Measurements from ENCODE around the gene DAPK1.
A peak's percentile ranks its signal among the peaks of the same experiment; 100 is the strongest.

DAPK1 gene

DNA sequence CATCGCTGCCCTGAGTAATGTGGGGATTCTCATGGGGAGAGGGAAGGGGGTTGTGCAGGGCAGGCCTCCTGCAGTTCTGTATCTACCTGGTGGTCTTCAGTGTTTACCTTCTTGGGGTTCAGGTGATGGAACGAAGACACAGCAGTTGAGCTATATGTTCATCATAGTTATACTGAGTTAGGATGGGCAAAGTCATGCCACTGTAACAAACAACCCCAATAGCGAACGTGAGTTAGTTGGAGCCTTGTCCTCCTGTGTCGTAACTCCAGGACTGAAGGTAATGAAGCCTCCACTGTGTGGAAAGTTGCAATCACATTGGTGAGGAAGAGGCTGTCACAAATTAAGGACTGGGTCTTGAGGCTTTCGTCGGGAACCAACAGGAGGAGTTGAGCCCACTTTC is 64.4 kb downstream of the DAPK1 start:
- H3K27me3 ChIP-seq (ENCODE audit: low read depth, low read length), result no peaks in the 10 kb centered on the region
- peaks cover 18 to 40% of the 10 kb centered on the region in 2 donors for H3K4me1 ChIP-seq (ENCODE audit: control insufficient read depth in 1 of 2, insufficient read depth in 2 of 2, low read length in 2 of 2)
- no peak overlapping the region for H3K27ac ChIP-seq (ENCODE audit: low read length)
- no peak overlapping the region for H3K4me3 ChIP-seq (ENCODE audit: low read depth in 1 of 2, low read length in 2 of 2)
- no peaks in the 10 kb centered on the region for H3K36me3 ChIP-seq (ENCODE audit: control insufficient read depth in 1 of 2, insufficient read depth in 2 of 2, low read length in 2 of 2)
- no peaks in the 10 kb centered on the region for H3K9me3 ChIP-seq (ENCODE audit: control insufficient read depth in 1 of 2, low read length in 2 of 2)

DNA sequence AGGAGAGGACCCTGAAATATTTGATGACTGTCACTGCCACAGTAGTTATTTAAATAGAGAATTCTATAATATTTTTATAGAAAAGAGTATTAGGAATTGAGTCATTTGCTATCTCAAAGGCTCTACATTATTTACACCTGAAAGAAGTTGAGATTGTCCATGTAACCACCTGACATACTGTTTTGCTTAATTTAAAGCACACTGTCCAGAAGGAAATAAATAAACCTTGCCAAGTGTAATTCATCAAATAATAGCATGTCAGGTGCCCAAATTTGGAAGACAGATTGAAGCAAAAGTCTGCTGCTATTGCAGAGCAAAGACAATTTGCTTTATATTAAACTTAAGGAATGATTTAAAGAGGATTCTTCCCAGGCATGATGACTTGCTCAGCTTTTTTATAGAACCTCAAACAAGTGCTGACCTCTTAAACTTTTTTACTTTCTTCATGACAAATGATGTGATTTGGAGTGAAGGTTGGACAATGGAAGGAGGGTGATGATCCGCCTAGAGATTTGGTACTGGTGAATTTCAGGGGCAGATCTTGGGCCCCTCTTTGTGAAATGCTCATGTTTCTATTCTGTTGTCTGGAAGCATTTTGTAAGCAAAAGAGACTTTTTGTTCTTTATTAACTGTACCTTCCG is 65.0 kb downstream of the DAPK1 start:
- Histone ChIP-seq H3K27me3 (ENCODE audit: low read depth, low read length) (no peaks in the 10 kb centered on the region), H3K36me3 (ENCODE audit: control insufficient read depth in 1 of 2, insufficient read depth in 2 of 2, low read length in 2 of 2) (no peaks in the 10 kb centered on the region), H3K9me3 (ENCODE audit: control insufficient read depth in 1 of 2, low read length in 2 of 2) (no peaks in the 10 kb centered on the region), H3K4me1 (ENCODE audit: control insufficient read depth in 1 of 2, insufficient read depth in 2 of 2, low read length in 2 of 2) (peaks cover 24 to 37% of the 10 kb centered on the region in 2 donors), H3K4me3 (ENCODE audit: low read depth in 1 of 2, low read length in 2 of 2) (no peak overlapping the region), H3K27ac (ENCODE audit: low read length) (no peak overlapping the region)

DNA sequence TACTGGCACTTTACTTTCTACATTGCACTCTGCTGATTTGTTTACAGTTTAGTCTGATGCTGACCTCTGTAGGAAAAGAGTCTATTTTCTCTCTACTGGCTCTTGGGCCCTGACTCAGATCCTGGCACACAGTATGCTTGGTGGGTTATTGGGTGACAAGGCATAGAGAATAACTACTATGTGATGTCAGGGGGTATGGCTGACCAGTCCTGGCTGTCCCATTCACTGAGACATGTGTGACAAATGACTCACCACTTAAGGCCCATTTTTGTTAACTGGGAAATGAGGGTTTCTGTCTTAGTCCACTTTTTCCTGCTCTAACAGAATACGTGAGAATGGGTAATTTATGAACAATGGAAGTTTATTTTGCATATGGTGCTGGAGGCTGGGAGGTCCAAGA is 66.4 kb downstream of the DAPK1 start:
- H3K4me1 ChIP-seq (ENCODE audit: control insufficient read depth in 1 of 2, insufficient read depth in 2 of 2, low read length in 2 of 2), result peaks cover 27 to 44% of the 10 kb centered on the region in 2 donors
- H3K36me3 ChIP-seq (ENCODE audit: control insufficient read depth in 1 of 2, insufficient read depth in 2 of 2, low read length in 2 of 2), result no peaks in the 10 kb centered on the region
- H3K9me3 ChIP-seq (ENCODE audit: control insufficient read depth in 1 of 2, low read length in 2 of 2), result no peaks in the 10 kb centered on the region
- no peak overlapping the region for H3K4me3 ChIP-seq (ENCODE audit: low read depth in 1 of 2, low read length in 2 of 2)
- H3K27ac ChIP-seq (ENCODE audit: low read length), result no peak overlapping the region
- no peaks in the 10 kb centered on the region for H3K27me3 ChIP-seq (ENCODE audit: low read depth, low read length)

DNA sequence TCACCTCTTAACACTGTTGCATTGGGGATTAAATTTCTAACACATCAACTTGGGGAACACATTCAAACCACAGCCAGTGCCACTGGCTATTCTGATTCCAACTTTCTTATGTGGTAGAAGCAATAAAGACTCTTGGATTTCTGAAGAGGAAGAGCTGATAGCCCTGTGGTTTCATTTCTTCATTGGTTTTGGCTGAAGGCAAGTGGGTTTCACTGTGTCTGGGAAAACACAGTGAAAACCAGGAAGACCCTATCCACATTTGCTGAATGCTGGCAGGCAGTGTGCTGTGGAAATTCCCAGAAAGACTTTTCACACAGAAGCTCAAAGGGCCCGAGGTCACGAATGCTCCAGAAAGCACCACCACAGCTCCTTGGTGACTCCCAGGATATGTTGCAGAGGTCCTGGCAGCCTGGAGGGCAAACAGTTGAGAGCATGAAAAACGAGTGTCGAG is 67.1 kb downstream of the DAPK1 start:
- no peaks in the 10 kb centered on the region for H3K36me3 ChIP-seq (ENCODE audit: control insufficient read depth in 1 of 2, insufficient read depth in 2 of 2, low read length in 2 of 2)
- H3K4me3 ChIP-seq (ENCODE audit: low read depth in 1 of 2, low read length in 2 of 2), result no peak overlapping the region
- no peaks in the 10 kb centered on the region for H3K9me3 ChIP-seq (ENCODE audit: control insufficient read depth in 1 of 2, low read length in 2 of 2)
- peaks cover 34 to 51% of the 10 kb centered on the region in 2 donors for H3K4me1 ChIP-seq (ENCODE audit: control insufficient read depth in 1 of 2, insufficient read depth in 2 of 2, low read length in 2 of 2)
- H3K27ac ChIP-seq (ENCODE audit: low read length), result no peak overlapping the region
- H3K27me3 ChIP-seq (ENCODE audit: low read depth, low read length), result no peaks in the 10 kb centered on the region

DNA sequence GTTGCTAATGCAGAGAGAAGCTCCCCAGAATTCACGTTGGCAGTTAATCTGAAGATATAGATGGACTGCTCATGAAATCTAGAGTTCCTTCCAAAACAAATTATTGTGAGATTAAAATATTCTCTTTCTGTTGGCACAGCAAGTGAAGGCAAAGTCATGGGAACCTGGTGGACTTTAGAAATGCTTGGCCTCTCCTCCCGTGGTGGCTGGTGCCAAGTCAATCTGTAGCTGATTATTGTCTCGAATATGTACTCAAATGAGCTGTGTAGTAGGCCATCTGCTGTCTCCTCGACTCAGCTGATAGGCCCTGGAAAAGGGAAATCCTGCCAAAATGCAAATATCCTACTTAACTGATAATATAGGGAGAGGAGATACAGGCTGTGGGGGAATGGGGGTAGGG is 69.3 kb downstream of the DAPK1 start:
- Histone ChIP-seq H3K27me3 (ENCODE audit: low read depth, low read length) (no peaks in the 10 kb centered on the region), H3K36me3 (ENCODE audit: control insufficient read depth in 1 of 2, insufficient read depth in 2 of 2, low read length in 2 of 2) (no peaks in the 10 kb centered on the region), H3K4me3 (ENCODE audit: low read depth in 1 of 2, low read length in 2 of 2) (no peak overlapping the region), H3K27ac (ENCODE audit: low read length) (no peak overlapping the region), H3K4me1 (ENCODE audit: control insufficient read depth in 1 of 2, insufficient read depth in 2 of 2, low read length in 2 of 2) (peaks cover 47 to 62% of the 10 kb centered on the region in 2 donors), H3K9me3 (ENCODE audit: control insufficient read depth in 1 of 2, low read length in 2 of 2) (no peaks in the 10 kb centered on the region)

DNA sequence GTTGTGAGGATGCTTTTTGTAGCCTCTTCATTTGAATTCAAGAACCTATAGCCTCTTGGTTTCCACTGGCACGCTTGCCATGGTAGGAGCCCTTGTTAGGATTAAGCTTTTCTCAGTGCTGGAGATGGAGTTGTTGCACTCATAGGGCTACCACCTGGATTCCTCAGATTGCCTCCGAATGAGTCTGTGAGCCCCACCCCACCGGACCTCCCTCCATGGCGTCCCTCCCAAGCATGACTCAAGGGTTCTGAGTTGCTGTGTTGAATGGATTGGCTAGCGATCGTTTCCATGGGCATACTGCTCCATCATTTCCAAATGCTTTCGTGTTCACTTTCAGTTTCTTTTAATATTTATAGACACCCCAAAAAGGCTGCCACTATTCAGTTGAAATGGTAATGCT is 69.9 kb downstream of the DAPK1 start:
- H3K4me1 ChIP-seq (ENCODE audit: control insufficient read depth in 1 of 2, insufficient read depth in 2 of 2, low read length in 2 of 2), result peaks cover 47 to 58% of the 10 kb centered on the region in 2 donors
- H3K4me3 ChIP-seq (ENCODE audit: low read depth in 1 of 2, low read length in 2 of 2), result no peak overlapping the region
- no peak overlapping the region for H3K27ac ChIP-seq (ENCODE audit: low read length)
- no peaks in the 10 kb centered on the region for H3K27me3 ChIP-seq (ENCODE audit: low read depth, low read length)
- no peaks in the 10 kb centered on the region for H3K36me3 ChIP-seq (ENCODE audit: control insufficient read depth in 1 of 2, insufficient read depth in 2 of 2, low read length in 2 of 2)
- H3K9me3 ChIP-seq (ENCODE audit: control insufficient read depth in 1 of 2, low read length in 2 of 2), result no peaks in the 10 kb centered on the region

DNA sequence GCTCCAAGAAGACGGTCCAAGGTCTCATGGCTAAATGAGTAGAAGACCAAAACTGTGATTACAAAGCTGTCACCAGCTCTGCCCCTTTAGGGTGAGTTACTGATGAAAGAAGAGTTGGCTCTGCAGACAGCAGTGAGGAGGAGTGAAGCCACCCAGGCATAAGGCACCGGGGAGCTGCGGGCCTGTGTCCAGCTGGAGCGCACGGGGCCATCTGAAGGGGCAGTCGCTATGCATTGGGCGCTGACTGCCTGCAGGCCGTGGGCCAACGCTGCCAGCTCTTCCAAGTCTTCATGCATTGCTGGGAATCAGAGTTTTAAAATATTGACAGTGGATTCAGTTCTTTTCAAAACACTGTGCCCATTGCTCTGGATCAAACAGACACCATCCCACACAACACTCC is 70.3 kb downstream of the DAPK1 start:
- no peaks in the 10 kb centered on the region for H3K27me3 ChIP-seq (ENCODE audit: low read depth, low read length)
- H3K4me1 ChIP-seq (ENCODE audit: control insufficient read depth in 1 of 2, insufficient read depth in 2 of 2, low read length in 2 of 2), result peaks cover 47 to 54% of the 10 kb centered on the region in 2 donors
- H3K36me3 ChIP-seq (ENCODE audit: control insufficient read depth in 1 of 2, insufficient read depth in 2 of 2, low read length in 2 of 2), result no peaks in the 10 kb centered on the region
- no peaks in the 10 kb centered on the region for H3K9me3 ChIP-seq (ENCODE audit: control insufficient read depth in 1 of 2, low read length in 2 of 2)
- H3K4me3 ChIP-seq (ENCODE audit: low read depth in 1 of 2, low read length in 2 of 2), result no peak overlapping the region
- H3K27ac ChIP-seq (ENCODE audit: low read length), result no peak overlapping the region

DNA sequence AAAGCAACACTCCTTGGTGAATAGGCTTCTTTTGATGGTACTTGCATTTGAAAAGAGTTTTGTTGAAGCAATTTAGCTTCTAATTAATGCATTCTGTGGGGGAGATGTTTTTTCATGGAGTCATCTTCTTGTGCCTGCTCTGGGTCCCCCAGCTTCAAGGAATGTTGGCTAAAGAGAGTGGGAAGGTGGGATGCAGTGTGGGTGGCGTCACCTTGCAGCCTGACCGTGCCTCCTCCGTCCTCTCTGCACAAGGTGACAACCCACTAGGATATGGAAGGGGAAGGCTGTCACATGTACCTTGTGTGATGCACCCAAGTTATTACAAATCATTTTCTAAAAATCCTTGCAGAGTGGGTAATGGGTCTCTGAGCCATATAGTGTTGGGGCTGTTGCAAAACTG is 70.7 kb downstream of the DAPK1 start:
- H3K27me3 ChIP-seq (ENCODE audit: low read depth, low read length), result no peaks in the 10 kb centered on the region
- H3K36me3 ChIP-seq (ENCODE audit: control insufficient read depth in 1 of 2, insufficient read depth in 2 of 2, low read length in 2 of 2), result no peaks in the 10 kb centered on the region
- peaks cover 47 to 50% of the 10 kb centered on the region in 2 donors for H3K4me1 ChIP-seq (ENCODE audit: control insufficient read depth in 1 of 2, insufficient read depth in 2 of 2, low read length in 2 of 2)
- no peaks in the 10 kb centered on the region for H3K9me3 ChIP-seq (ENCODE audit: control insufficient read depth in 1 of 2, low read length in 2 of 2)
- H3K27ac ChIP-seq (ENCODE audit: low read length), result no peak overlapping the region
- no peak overlapping the region for H3K4me3 ChIP-seq (ENCODE audit: low read depth in 1 of 2, low read length in 2 of 2)

DNA sequence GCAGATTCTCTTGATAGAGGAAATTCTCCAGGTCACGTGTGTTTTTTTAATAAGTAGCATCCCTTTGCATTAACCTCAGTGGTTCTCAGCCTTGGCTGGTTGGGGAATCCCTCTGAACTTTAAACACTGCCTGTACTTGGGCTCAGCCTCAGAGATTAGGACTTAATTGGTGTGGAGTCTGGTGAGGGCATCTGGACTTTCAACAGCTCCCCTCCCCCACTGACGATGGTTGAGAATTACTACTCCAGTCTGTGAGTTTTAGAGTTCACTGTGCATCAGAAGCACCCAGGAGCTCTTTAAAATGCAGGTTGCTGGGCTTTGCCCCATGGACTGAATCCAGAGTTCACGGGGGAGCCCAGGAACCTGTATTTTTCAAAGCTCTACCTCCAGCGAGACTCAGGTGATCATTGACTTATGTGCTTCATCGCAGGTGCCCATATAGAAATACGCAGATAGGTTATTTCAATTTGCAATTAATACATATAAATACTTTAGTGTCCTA is 71.4 kb downstream of the DAPK1 start:
- Histone ChIP-seq H3K27me3 (ENCODE audit: low read depth, low read length) (no peaks in the 10 kb centered on the region), H3K9me3 (ENCODE audit: control insufficient read depth in 1 of 2, low read length in 2 of 2) (no peaks in the 10 kb centered on the region), H3K4me1 (ENCODE audit: control insufficient read depth in 1 of 2, insufficient read depth in 2 of 2, low read length in 2 of 2) (peaks cover 42 to 43% of the 10 kb centered on the region in 2 donors), H3K4me3 (ENCODE audit: low read depth in 1 of 2, low read length in 2 of 2) (peak overlapping the region in 1 of 2 donors; percentile 19), H3K36me3 (ENCODE audit: control insufficient read depth in 1 of 2, insufficient read depth in 2 of 2, low read length in 2 of 2) (no peaks in the 10 kb centered on the region), H3K27ac (ENCODE audit: low read length) (peak overlapping the region; percentile 62)

DNA sequence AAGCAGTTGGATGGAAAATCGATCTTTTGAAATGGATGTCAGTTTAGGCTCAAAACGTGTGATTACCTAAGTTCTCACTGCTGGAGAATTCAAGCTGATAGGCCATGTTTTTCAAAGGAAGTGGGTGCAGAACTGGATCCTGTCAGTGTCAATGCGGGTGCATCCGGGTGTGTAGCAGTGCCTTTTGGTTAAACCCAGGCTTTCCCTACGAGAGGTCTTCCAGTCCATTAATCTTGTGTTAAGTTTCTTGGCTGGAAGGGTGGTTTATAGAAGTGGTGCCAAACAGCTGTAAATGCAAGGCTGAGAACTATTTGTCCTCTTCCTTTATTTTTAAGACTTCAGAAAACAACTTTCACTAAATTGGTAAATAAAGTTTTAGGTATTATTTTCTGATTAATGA is 71.9 kb downstream of the DAPK1 start:
- Histone ChIP-seq H3K4me3 (ENCODE audit: low read depth in 1 of 2, low read length in 2 of 2) (peak overlapping the region in 1 of 2 donors; percentile 19), H3K36me3 (ENCODE audit: control insufficient read depth in 1 of 2, insufficient read depth in 2 of 2, low read length in 2 of 2) (no peaks in the 10 kb centered on the region), H3K27me3 (ENCODE audit: low read depth, low read length) (no peaks in the 10 kb centered on the region), H3K9me3 (ENCODE audit: control insufficient read depth in 1 of 2, low read length in 2 of 2) (no peaks in the 10 kb centered on the region), H3K27ac (ENCODE audit: low read length) (peak overlapping the region; percentile 62), H3K4me1 (ENCODE audit: control insufficient read depth in 1 of 2, insufficient read depth in 2 of 2, low read length in 2 of 2) (peaks cover 41 to 42% of the 10 kb centered on the region in 2 donors)

DNA sequence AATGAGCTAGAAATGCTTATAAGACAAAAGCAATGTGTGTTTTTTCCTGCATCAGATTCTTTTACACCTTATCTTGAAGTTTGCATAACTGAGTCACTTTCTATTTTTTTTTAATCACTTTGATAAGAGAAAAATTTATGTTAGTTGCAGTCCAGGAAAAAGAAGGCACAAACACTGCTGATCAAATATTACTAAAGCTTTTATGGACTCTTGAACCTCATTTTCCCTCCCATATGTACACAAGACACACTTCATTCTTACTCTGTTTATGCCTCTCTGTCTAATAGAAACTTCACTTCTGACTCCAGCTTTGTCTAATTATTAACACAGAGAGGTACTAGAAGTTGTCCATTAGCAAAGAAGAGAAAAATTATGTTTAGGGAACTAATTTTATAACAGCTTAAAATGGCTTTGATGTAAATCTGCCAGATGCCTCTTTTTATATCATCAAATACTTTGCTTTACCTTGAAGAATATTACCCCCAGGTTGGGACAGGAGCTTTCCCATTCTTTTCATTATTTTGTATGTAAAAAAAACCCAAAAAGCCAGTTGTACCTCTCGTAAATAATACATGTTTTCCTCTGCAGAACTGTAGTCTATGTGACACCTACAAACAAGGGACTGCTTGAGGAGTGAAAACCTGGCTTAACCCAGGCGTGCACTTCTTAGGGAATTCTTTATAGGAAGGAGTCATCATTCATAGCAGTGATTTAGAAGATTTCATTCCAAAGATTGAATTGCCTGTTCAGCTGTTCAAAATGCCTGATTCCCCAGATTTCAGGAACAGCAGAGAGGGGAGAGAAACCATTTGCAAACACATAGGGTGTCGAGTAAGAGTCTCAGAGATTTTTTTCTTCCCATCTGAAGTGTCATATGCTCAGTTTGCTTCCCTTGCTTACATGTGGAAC is 72.6 kb downstream of the DAPK1 start:
- Histone ChIP-seq H3K36me3 (ENCODE audit: control insufficient read depth in 1 of 2, insufficient read depth in 2 of 2, low read length in 2 of 2) (no peaks in the 10 kb centered on the region), H3K4me1 (ENCODE audit: control insufficient read depth in 1 of 2, insufficient read depth in 2 of 2, low read length in 2 of 2) (peaks cover 37 to 42% of the 10 kb centered on the region in 2 donors), H3K27ac (ENCODE audit: low read length) (peak overlapping the region; percentile 36), H3K27me3 (ENCODE audit: low read depth, low read length) (no peaks in the 10 kb centered on the region), H3K4me3 (ENCODE audit: low read depth in 1 of 2, low read length in 2 of 2) (peak overlapping the region in 1 of 2 donors; percentile 19), H3K9me3 (ENCODE audit: control insufficient read depth in 1 of 2, low read length in 2 of 2) (no peaks in the 10 kb centered on the region)

Measured in muscle layer of duodenum (tissue), 2 donors.